LHCN-M2 (cell line): ENCODE results near the gene DENND5A. TPM values are rescaled to one million over a fixed set of nuclear protein-coding genes. Genes with fewer than 3 reads are reported as not detected.
"Not testable (repeated sequence)": the region's sequence is repeated elsewhere in the genome, so short reads cannot be mapped to it uniquely, and the experiment has no call there.

Experiments
- DNase-seq: peaks from one replicate; pipeline ENCODE4 v3.0.0-alpha.2; 2012; ENCODE audit warnings: low read depth
- total RNA-seq: library from RNA; depleted of rRNA; stranded (reverse); fragments of >200 nt; gene quantifications from 2 replicates; pipeline ENCODE4 v1.2.3, GENCODE V29; 2014; rRNA removed

DENND5A gene
- total RNA-seq, 1 experiment from 2014 or later: 91.2 TPM

- no peak for DNase-seq
Measured at GRCh38 chr11:9103542-9104276, 161.4 kb downstream of the DENND5A start.

GRCh38 chr11:9099617-9100016 is 165.5 kb downstream of the DENND5A start:
- DNase-seq: no peak

GRCh38 chr11:9098455-9098854 is 166.7 kb downstream of the DENND5A start:
- DNase-seq: not testable (repeated sequence)

- DNase-seq: not testable (repeated sequence)
Measured at GRCh38 chr11:9097186-9097943, 167.8 kb downstream of the DENND5A start.

GRCh38 chr11:9096427-9096826 is 168.7 kb downstream of the DENND5A start:
- DNase-seq: no peak

GRCh38 chr11:9095421-9095820 is 169.7 kb downstream of the DENND5A start:
- DNase-seq: no peak

GRCh38 chr11:9094420-9094819 is 170.7 kb downstream of the DENND5A start:
- DNase-seq: no peak

- peak; percentile 7 for DNase-seq
Measured at GRCh38 chr11:9092853-9093778, 172.0 kb downstream of the DENND5A start.

- DNase-seq: no peak
Measured at GRCh38 chr11:9092072-9092471, 173.1 kb downstream of the DENND5A start.

GRCh38 chr11:9091044-9091922 is 173.9 kb downstream of the DENND5A start, which contains the start of gene SCUBE2:
SCUBE2 (minus strand) TSS chr11:9091599; CDS start chr11:9091528, 71 bp downstream.
- DNase-seq: no peak

GRCh38 chr11:9090488-9091043 is 174.6 kb downstream of the DENND5A start:
- DNase-seq: no peak

- no peak for DNase-seq
Measured at GRCh38 chr11:9089636-9090035, 175.5 kb downstream of the DENND5A start.

GRCh38 chr11:9089061-9089460 is 176.1 kb downstream of the DENND5A start:
- no peak for DNase-seq

Other genes starting within 250 kb of the DENND5A start
- gene SCUBE2, start 173.8 kb downstream of the DENND5A start, total RNA-seq: 0.06 and 0.11 TPM in 2 replicates
- gene TMEM41B, start 49.2 kb upstream of the DENND5A start, total RNA-seq: 39.1 and 43.5 TPM in 2 replicates
- gene IPO7, start 119.3 kb upstream of the DENND5A start, total RNA-seq: 153 and 173 TPM in 2 replicates
- gene ZNF143, start 195.7 kb upstream of the DENND5A start, total RNA-seq: 15.5 and 16.3 TPM in 2 replicates